ENCODE measurements around the gene ASF1A. TPM values are rescaled to one million over a fixed set of nuclear protein-coding genes. Genes with fewer than 3 reads are reported as not detected.

ASF1A gene
- total RNA-seq, 6 experiments from 2014 or later = 17.3 to 25.9 (median 21.7) TPM

DNA sequence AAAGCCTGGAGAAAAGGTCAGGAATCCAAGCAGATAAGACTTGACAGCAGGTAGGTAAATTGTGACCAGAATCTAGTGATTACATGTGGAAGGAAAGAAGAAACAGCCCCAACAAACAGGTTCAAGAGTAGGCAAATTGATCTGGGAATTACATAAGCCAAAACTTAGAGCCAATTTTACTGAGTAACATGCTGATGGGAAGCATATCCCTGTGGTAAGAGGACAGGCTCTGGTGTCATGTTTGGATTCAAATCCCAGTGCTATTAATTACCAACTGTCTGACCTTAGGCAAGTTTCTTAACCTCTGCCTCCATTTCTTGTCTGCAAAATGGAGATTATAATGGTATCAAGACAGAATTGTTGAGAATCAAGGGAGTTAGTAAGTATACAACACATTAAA is 20.6 kb downstream of the ASF1A start:
- Mint-ChIP-seq H3K27me3 (ENCODE audit: insufficient read depth) (no peaks in the 10 kb centered on the region), H3K27ac (no peak overlapping the region), H3K4me1 (ENCODE audit: low read depth) (peaks cover 14% of the 10 kb centered on the region), H3K9me3 (no peaks in the 10 kb centered on the region), H3K36me3 (ENCODE audit: low read depth) (peaks cover 6% of the 10 kb centered on the region), H3K4me3 (no peak overlapping the region)
- DNase-seq = no peak
- TF ChIP-seq, protein P1, sequence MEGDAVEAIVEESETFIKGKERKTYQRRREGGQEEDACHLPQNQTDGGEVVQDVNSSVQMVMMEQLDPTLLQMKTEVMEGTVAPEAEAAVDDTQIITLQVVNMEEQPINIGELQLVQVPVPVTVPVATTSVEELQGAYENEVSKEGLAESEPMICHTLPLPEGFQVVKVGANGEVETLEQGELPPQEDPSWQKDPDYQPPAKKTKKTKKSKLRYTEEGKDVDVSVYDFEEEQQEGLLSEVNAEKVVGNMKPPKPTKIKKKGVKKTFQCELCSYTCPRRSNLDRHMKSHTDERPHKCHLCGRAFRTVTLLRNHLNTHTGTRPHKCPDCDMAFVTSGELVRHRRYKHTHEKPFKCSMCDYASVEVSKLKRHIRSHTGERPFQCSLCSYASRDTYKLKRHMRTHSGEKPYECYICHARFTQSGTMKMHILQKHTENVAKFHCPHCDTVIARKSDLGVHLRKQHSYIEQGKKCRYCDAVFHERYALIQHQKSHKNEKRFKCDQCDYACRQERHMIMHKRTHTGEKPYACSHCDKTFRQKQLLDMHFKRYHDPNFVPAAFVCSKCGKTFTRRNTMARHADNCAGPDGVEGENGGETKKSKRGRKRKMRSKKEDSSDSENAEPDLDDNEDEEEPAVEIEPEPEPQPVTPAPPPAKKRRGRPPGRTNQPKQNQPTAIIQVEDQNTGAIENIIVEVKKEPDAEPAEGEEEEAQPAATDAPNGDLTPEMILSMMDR (IDR thresholded peaks at IDR 0.05) = no peak

DNA sequence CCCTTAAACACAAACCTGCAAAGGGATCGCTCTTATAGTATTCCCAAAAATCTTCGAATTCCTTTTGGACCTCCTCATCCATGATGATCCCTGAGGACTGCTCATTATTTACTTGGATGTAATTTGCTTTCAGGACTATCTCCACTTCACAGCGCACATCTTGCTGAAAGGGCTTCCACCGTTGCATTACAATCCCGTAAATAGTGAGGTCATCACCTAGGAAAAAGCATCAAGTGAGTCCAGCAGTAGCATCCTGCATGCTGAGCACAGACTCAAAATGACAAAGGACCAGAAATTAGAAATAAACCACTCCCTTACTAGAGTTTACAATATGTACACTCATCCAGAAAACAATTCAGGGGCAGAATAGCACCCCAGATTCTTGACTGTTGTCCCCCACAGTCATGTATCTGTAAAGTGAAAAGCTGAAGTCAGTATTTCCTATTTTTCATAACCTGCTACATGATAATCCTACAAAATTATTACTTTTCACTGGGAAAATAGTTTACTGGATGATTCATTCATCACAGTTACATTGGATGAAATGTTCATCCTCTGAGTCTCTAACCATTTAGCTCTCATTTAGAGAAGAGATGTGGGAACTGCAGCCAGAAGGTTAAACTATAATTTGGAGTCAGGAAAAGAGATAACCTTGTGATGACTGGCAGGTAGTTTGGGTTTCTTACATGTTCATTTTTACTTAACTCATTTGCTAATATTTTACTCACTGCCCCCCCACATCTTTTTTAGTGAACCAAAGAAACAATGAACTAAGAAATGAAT is 23.8 kb downstream of the ASF1A start:
- Mint-ChIP-seq H3K4me1 (ENCODE audit: low read depth) (peaks cover 14% of the 10 kb centered on the region), H3K27ac (peak overlapping the region; percentile 37), H3K4me3 (no peak overlapping the region), H3K36me3 (ENCODE audit: low read depth) (no peaks in the 10 kb centered on the region; the same call in 1 of the 2 replicates), H3K27me3 (ENCODE audit: insufficient read depth) (no peaks in the 10 kb centered on the region), H3K9me3 (no peaks in the 10 kb centered on the region)
- TF ChIP-seq, protein P1 (IDR thresholded peaks at IDR 0.05) = no peak
- peak; percentile 6 for DNase-seq

DNA sequence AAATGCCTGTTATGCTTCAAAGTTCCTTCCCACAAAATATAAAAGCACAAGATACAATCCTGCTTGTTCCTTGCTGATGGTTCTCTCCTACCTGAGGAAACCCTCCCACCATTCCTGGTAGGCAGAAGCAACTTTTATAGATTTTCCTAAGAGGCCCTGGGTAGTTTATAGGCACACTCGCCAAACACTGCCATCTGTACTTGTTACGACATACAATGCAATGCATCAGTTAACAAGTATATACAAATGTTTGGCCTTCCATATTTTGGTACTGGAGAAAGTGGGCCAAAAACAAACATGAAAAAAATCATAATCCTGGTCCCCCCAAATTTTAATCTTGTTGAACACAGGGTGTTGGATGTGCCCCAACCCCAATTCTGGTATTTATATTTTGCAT is 24.4 kb downstream of the ASF1A start:
- TF ChIP-seq, protein P1 (IDR thresholded peaks at IDR 0.05) = no peak
- Mint-ChIP-seq H3K36me3 (ENCODE audit: low read depth) (no peaks in the 10 kb centered on the region; the same call in 1 of the 2 replicates), H3K4me1 (ENCODE audit: low read depth) (peaks cover 14% of the 10 kb centered on the region), H3K27ac (peak overlapping the region; percentile 37), H3K27me3 (ENCODE audit: insufficient read depth) (no peaks in the 10 kb centered on the region), H3K9me3 (no peaks in the 10 kb centered on the region), H3K4me3 (no peak overlapping the region)
- no peak for DNase-seq

DNA sequence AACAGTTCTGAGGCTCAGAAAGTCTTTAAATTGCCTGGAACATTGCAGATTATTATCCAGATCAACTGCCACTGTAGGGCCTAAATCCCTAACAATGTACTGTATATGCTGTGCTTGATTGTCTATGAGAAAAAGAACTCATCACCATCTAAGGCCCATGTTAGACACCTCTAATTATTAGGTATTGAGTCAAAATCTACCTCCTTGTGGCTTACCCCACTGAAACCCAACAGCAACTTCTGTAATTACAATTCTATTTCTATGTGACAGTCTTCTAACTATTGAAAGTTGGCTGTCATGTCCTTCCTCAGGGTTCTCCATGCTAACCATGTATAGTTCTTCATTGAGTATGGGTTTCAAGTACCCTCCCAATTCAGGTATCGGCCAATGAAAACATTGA is 27.1 kb downstream of the ASF1A start:
- Mint-ChIP-seq H3K27ac (no peak overlapping the region), H3K4me1 (ENCODE audit: low read depth) (peaks cover 14% of the 10 kb centered on the region)
- TF ChIP-seq, protein P1 (IDR thresholded peaks at IDR 0.05) = no peak

GRCh38 chr6:118923035-118923434 is 29.1 kb downstream of the ASF1A start:
- Mint-ChIP-seq H3K9me3 (no peaks in the 10 kb centered on the region), H3K27me3 (ENCODE audit: insufficient read depth) (no peaks in the 10 kb centered on the region), H3K27ac (no peak overlapping the region), H3K4me1 (ENCODE audit: low read depth) (peaks cover 7% of the 10 kb centered on the region), H3K36me3 (ENCODE audit: low read depth) (peaks cover 4% of the 10 kb centered on the region; the same call in 1 of the 2 replicates), H3K4me3 (no peak overlapping the region)
- TF ChIP-seq, protein P1 (IDR thresholded peaks at IDR 0.05) = no peak
- no peak for DNase-seq

More for the DNA sequence above, 27.1 kb downstream of the ASF1A start:
- Mint-ChIP-seq H3K36me3 (ENCODE audit: low read depth) (peaks cover 4% of the 10 kb centered on the region; the same call in 1 of the 2 replicates), H3K4me3 (no peak overlapping the region), H3K27me3 (ENCODE audit: insufficient read depth) (no peaks in the 10 kb centered on the region), H3K9me3 (no peaks in the 10 kb centered on the region)
- no peak for DNase-seq

All from HFFc6 (cell line).